Embryonic facial prominence (tissue), 1 donor: ENCODE data around the gene CEP112.
"Not testable (repeated sequence)": the region's sequence is repeated elsewhere in the genome, so short reads cannot be mapped to it uniquely, and the experiment has no call there.

Experiments
- DNase-seq: peaks from one replicate; pipeline ENCODE4 v3.0.0-alpha.2; 2016; ENCODE audit errors: extremely low spot score

The CEP112 gene

DNA sequence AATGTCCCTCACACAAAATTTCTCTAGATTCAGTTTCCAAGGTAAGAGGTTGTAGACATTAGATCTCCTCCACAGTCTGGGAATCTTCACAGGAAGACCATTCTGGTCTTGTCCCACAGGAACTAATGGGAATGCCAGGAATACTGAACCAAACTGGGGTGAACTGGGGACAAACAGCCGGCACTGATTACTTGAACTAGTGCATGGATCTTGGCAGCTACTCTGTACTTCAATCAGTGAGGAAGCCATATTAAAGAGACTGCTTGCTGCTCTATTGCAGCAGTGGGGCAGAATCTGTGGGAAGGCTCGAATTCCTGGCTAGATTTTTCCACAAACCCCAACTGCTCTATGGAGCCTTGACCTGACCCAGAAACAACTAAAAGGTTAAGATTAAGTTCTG lies 361.6 kb downstream of the CEP112 start:
- DNase-seq: no peak

DNA sequence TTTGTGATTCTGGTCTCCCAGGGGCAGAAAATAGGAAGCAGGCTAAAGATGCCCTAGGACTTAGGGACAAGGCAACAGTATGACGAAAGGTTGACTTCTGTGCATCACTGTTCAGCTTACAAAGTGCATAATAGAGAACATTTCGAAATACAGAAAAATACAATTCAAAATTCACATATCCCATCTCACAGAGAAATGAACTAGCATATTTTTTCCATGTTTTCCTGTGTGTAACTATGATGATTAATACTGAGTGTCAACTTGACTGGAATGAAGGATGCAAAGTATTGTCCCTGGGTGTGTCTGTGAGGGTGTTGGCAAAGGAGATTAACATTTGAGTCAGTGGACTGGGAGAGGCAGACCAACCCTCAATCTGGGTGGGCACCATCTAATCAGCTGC lies 365.4 kb downstream of the CEP112 start:
- not testable (repeated sequence) for DNase-seq

DNA sequence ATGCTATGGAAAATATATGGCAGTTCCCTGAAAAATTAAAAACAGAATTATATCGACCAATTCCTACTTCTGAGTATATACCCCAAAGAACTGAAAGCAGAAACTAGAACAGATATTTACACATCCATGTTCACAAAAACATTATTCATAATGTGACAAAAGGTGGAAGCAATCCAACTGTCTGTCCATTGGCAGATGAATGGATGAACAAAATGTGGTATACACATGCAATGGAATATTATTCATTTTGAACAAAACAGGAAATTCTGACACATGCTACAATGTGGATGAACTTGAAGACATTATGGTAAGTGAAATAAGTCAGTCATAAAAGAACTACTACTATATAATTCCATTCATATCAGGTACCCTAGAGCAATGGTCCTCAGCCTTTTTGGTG lies 367.0 kb downstream of the CEP112 start:
- DNase-seq: no peak

- DNase-seq: no peak
Observed at GRCh38 chr17:65823713-65824112, 368.2 kb downstream of the CEP112 start.

DNA sequence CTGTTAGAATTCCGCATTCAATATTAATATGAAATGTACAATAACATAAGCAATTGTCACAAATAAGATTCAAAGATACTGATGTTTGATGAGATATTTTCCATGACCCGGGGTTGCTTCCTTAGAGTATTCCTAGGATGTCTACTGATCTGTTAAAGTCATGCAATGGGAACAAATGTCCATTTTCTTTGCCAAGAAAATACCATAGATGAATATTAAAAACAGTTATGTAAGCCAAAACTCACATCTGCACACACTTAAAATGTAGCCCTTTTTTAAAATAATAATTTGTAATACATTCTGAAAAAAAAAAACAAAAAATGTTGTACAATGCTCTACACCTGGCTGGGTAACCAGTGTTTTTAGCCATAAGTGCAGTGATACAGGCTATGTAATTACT lies 371.1 kb downstream of the CEP112 start:
- DNase-seq: no peak

DNA sequence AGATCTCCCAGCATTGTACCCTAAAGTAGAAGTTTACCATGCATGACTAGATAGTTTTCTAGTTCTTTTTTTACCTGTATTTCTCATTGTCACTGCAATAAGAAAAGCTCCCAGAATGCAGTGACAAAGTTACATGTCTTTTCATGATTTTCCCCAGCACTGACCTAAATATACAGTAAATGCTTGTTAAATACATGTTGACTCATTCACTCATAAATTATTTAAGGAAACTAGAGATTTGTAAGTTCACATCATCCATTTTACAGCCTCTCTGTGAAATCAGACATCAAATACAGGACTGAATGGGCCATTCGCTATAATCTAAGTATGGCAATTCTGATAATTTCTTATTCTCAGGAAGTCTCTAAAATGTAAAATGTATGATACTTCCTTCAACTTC lies 371.6 kb downstream of the CEP112 start:
- DNase-seq: no peak

DNA sequence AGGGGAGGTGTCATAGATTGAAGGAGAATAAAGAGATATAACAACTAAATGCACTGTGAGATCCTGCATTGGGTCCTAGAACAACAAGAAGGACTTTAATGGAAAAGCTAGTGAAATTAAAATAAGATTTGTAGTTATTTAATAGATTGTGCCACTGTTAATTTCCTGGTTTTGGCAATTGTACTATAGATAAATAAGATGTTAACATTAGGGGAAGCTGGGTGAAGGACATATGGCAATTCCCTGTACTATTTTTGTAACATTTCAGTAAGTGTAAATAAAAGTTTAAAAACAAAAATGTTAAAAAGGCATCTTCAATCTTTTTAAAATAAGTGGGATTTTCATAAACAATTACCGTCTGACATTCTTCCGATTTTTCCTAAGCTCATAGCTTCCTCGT lies 372.1 kb downstream of the CEP112 start:
- DNase-seq: no peak

DNA sequence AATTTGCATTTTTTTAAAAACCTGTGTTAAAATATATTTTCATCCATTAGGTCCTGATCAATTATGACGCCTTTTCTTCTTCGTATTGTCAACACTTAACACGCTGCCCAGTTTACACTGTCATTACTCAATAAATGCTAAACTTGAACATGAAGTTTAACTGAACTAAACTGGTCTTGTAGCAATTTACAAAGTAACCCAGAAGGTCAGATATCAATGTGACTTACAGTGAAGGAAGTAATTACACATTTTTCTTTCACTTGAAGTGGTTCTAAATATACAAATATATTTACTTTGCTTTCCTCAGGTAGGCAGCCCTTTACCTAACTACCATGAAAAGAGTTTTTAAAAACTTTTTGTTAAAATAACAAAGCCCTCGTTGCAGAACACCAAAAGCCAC lies 374.0 kb downstream of the CEP112 start:
- no peak for DNase-seq

DNA sequence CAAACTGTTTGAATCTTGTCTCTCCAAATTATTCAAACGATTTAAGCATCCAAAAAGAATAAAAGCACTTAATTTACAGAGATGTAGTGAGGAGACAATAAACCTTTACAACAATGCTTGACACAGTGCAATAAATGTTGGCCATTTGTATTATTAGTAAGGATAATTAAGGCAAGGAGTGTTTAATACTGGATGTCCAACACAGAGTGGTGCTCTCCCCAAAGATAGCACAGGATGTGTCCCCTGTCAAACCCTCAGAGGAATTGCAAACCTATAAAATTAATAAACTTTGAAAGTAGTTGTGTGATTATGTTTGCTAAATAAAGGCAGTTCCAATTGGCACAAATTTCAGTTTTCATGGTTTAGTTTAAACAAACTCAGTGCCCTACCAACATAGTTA lies 377.5 kb downstream of the CEP112 start:
- no peak for DNase-seq

- no peak for DNase-seq
Observed at GRCh38 chr17:65813306-65813705, 378.6 kb downstream of the CEP112 start.

DNA sequence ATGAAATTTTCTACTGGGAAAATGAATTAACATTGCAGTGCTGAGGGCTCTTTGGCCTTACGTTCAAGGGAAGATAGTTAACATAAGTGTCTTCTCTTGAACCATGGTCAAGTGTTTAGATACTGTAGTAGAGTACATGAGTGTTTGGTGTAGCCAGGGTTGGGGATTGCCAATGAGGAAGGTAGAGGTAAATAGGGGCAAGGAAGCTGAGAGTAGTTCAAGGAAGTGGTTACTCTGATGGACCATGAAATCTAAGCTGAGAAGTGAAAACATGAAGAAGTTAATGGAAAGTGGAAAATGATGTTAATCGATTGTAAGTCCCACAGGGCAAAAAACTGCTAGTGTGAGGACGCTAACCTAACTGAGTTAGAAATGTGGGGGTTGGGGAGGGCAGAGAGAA lies 380.9 kb downstream of the CEP112 start:
- no peak for DNase-seq

GRCh38 chr17:65809366-65809765 lies 382.6 kb downstream of the CEP112 start:
- no peak for DNase-seq

DNA sequence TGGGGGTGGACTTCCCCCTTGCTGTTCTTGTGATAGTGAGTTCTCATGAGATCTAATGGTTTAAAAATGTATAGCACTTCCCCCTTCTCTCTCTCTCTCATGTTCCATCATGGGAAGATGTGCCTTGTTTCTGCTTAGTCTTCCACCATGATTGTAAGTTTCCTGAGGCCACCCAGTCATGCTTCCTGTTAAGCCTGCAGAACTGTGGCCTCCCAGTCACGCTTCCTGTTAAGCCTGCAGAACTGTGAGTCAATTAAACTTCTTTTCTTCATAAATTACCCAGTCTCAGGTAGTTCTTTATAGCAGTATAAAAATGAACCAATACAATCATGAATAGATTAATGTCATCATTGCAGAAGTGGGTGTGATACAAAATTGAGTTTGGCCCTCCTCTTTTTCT lies 383.4 kb downstream of the CEP112 start:
- not testable (repeated sequence) for DNase-seq

DNA sequence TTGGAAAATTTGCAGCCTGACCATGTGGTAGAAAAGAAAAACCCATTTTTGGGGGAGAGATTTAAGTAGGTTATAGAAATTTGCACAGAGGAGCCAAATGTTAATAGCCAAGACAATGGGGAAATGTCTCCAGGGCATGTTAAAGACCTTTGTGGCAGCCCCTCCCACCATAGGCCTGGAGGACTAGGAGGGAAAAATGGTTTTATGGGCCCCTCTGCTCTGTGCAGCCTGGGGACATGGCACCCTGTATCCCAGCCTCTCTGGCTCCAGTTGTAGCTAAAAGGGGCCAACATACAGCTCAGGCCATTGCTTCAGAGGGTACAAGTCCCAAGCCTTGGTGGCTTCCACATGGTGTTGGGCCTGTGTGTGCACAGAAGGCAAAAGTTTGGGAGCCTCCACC lies 384.6 kb downstream of the CEP112 start:
- no peak for DNase-seq

GRCh38 chr17:65801513-65801912 lies 390.4 kb downstream of the CEP112 start:
- no peak for DNase-seq

- DNase-seq: no peak
Observed at GRCh38 chr17:65800655-65801054, 391.3 kb downstream of the CEP112 start.

DNA sequence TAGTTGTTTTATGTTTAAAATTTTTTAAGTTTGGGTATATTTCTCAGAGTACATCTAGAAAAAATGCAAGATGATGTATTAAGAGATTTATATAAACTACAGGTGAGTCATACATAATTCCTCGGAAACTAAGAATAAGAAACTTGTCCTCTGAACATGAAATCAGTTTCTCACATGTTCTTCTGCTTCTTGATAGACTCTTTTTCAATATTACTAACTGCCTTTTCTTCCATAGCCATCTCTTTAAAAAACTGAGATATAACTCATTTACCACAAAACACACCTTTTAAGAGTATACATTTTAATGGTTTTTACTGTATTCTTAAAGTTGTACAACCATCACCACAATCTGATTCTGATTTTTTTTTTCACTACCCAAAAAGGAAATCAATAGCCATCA lies 392.1 kb downstream of the CEP112 start:
- DNase-seq: no peak

DNA sequence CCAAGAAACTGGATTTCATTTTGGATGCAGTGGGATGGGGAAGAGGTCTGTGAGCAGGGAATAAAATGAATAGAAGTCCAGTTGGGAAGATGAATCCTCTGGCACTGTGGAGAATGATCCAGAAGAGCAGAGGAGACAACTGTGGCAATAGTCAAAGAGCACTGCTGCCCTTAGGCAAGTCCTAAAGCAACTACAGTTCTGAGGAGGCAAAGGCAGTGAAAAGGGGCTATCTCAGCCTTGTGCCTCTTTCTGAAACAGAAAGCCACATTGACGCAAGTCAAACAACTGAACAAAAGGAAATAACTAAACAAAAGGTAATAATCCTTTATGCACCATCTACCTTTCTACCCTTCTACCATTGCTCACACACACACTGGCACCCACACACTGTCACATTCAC lies 392.5 kb downstream of the CEP112 start:
- DNase-seq: no peak

DNA sequence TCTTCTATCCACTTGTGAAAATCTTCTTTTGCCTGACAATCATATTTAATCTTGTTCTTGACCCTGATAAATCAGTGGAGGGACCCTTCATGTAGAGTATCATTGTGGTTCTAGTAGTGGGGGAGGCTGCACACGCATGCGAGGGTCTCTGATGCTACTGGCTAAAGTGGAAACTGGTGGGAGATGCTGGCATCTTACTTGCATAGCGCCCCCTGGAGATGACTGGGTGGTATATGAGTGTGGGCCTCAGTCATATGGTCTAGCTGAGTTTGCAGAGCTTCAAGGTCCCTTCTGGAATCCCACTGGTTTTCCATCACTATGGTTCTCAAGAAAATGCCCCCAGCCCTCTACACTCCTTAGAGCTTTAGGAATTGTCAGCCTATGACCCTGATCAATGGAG lies 394.1 kb downstream of the CEP112 start:
- DNase-seq: no peak

DNA sequence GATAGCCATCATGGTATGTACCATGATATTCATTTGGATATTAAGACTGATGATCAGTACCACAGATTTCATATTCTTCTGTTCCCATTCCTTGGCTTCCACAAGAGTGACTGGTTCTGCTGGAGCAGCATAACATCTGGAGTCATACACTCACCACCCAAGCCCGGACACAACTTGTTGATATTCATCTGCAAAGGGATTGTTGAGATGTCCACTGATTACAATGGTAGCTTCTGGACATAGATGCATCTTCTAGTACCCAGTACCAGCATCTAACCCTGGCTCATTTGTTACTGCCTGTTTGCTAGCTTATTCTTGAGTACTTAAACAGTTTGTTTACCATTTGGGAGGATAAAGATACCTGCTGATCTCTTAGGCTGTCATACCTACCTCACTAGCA lies 394.8 kb downstream of the CEP112 start:
- no peak for DNase-seq

DNA sequence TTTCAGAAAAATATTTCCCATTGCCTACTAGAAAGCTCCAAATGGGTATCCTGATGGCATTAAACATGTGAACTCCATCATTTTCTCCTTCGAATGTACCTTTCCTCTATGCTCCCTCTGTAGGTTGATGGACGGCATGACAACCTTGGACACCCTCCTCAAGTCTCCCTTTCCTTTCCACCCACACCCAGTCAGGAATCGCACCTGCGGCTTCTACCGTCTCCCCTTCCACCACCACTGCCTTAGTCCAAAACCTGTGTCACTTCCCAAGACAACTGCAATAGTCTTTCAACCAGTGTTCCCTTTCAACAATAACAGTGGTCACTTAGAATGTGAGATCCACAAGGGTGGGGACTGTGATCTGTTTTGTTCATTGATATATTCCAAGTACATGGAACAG lies 397.4 kb downstream of the CEP112 start:
- no peak for DNase-seq

GRCh38 chr17:65790241-65790640 lies 401.7 kb downstream of the CEP112 start:
- no peak for DNase-seq

DNA sequence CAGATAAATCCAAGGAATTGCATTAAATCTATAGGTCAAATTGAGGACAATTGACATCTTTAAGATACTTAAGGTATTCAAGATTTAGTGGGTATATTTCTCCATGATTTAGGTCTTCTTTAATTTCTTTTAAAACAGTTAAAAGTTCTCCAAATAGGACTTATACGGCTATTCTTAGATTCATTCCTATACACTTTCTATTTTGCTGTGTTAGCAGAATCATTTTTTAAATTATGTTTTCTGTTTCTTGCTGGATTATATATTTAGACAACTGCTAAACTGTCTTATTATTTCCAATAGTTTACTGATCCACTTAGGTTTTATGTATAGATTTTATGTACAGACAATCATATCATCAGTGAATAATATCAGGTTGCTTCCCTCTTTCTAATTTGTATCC lies 404.4 kb downstream of the CEP112 start:
- no peak for DNase-seq

- DNase-seq: no peak
Observed at GRCh38 chr17:65786479-65786878, 405.5 kb downstream of the CEP112 start.

- DNase-seq: no peak
Observed at GRCh38 chr17:65785109-65785508, 406.8 kb downstream of the CEP112 start.
